ENCODE measurements around the gene THSD7A.

GRCh38 chr7:11331128-11332102, 500.6 kb downstream of the THSD7A start:
- no peak for TF ChIP-seq CTCF (IDR thresholded peaks at IDR 0.05; ENCODE audit: low read depth, low read length, missing input control)
- TF ChIP-seq YY1 (IDR thresholded peaks at IDR 0.05): no peak
- TF ChIP-seq JUND (IDR thresholded peaks at IDR 0.05): no peak
- TF ChIP-seq FOXA2 (IDR thresholded peaks at IDR 0.05): no peak
- no peak for TF ChIP-seq EGR1 (IDR thresholded peaks at IDR 0.05; ENCODE audit: low read depth in 2 of 2)
- no peak for TF ChIP-seq ATF3 (IDR thresholded peaks at IDR 0.05)
- no peak for TF ChIP-seq RXRA (IDR thresholded peaks at IDR 0.05)
- TF ChIP-seq MAX (IDR thresholded peaks at IDR 0.05): no peak
- no peak for TF ChIP-seq GABPA (IDR thresholded peaks at IDR 0.05 in 1 of 2, conservative IDR thresholded peaks at IDR 0.05 in 1 of 2)
- no peak for TF ChIP-seq REST (IDR thresholded peaks at IDR 0.05)
- no peak for TF ChIP-seq HNF4G (IDR thresholded peaks at IDR 0.05)
- no peak for TF ChIP-seq SP1 (IDR thresholded peaks at IDR 0.05)
- TF ChIP-seq TAF1 (conservative IDR thresholded peaks at IDR 0.05): no peak

Data from liver (tissue), 3 donors.